Tibial artery (tissue), 4 donors: ENCODE measurements around the gene ZRANB2.

Source experiments
- DNase-seq, 2 donors: peaks; one replicate each; pipeline ENCODE4 v3.0.0-alpha.2; 2019
- H3K27ac ChIP-seq, 2 donors: fragments of 200-600 bp; sonication (generic) in 1 of 2; 1 replicate in 1 of 2; 2 replicates in 1 of 2; pipeline ENCODE4 v1.5.1; 2018 to 2019; ENCODE audit warnings: mild to moderate bottlenecking in 1 of 2
- H3K27me3 ChIP-seq, 2 donors: fragments of 200-600 bp; sonication (generic) in 1 of 2; one replicate each; pipeline versions ENCODE4 v1.5.1 to v1.6.0; 2016 to 2019
- H3K36me3 ChIP-seq, 3 donors: fragments of 200-600 bp; sonication (generic) in 2 of 3; one replicate each; pipeline ENCODE4 v1.5.1; 2016 to 2019; ENCODE audit warnings: mild to moderate bottlenecking in 2 of 3
- H3K4me1 ChIP-seq, 4 donors: fragments of 200-600 bp; sonication (generic) in 2 of 4; 1 replicate in 3 of 4; 2 replicates in 1 of 4; pipeline ENCODE4 v1.5.1; 2016 to 2019
- H3K4me3 ChIP-seq, 2 donors: fragments of 200-600 bp; sonication (generic) in 1 of 2; 1 replicate in 1 of 2; 2 replicates in 1 of 2; pipeline ENCODE4 v1.5.1; 2018 to 2019; ENCODE audit warnings: mild to moderate bottlenecking in 2 of 2
- H3K9me3 ChIP-seq, 3 donors: fragments of 200-600 bp; sonication (generic) in 1 of 3; one replicate each; pipeline ENCODE4 v1.5.1; 2016 to 2019
- CTCF ChIP-seq, 2 experiments: fragments of 200-600 bp in 1 of 2; fragments of 450-650 bp in 1 of 2; IDR thresholded peaks; one replicate each; pipeline ENCODE4 v1.5.1; 2017 to 2019; ENCODE audit warnings: antibody characterized with exemption in 2 of 2, mild to moderate bottlenecking in 1 of 2, moderate library complexity in 1 of 2
- intact Hi-C: fragments of 100-400 bp; cut with DNase I; formaldehyde crosslinking; loops from one replicate; pipeline ENCODE4 v1.15.0; 2023; ENCODE audit warnings: low total_unique reads

ZRANB2 gene

DNA sequence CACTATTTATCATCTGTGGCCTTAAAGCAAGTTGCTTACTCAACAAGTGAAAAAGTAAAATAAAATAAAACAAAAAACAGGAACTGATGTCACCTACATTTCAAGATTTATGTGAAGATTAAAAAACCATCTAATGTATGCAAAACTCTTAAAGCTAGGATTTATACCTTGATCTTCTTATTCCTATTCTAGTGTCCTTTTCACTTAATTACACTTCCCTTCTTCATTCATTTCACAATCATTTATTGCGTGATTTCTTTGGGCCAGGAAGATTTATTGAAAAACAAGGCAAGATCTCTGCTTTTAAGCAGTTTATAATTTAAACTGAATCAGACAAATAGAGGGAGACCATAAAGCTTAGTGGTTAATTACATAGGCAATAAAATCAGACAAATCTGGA lies 51.9 kb downstream of the ZRANB2 start:
- Histone ChIP-seq H3K27ac (peak overlapping the region in 1 of 2 donors; percentile 51), H3K27me3 (no peaks in the 10 kb centered on the region), H3K4me1 (peaks cover 0 to 74% (median 13%) of the 10 kb centered on the region in 4 donors), H3K36me3 (no peaks in the 10 kb centered on the region), H3K9me3 (no peaks in the 10 kb centered on the region), H3K4me3 (no peak overlapping the region)
- DNase-seq = no peak
- intact Hi-C loops = no loop called here
- TF ChIP-seq CTCF (IDR thresholded peaks at IDR 0.05) = no peak

GRCh38 chr1:71027991-71028390 lies 52.8 kb downstream of the ZRANB2 start:
- no peaks in the 10 kb centered on the region for H3K36me3 ChIP-seq
- peak overlapping the region; percentile 29 to 32 for H3K4me3 ChIP-seq
- no peak for DNase-seq
- H3K27me3 ChIP-seq = no peaks in the 10 kb centered on the region
- intact Hi-C loops = no loop called here
- H3K4me1 ChIP-seq = peaks cover 0 to 76% (median 13%) of the 10 kb centered on the region in 4 donors
- peak overlapping the region; percentile 23 to 51 for H3K27ac ChIP-seq
- no peaks in the 10 kb centered on the region for H3K9me3 ChIP-seq
- TF ChIP-seq CTCF (IDR thresholded peaks at IDR 0.05) = no peak

DNA sequence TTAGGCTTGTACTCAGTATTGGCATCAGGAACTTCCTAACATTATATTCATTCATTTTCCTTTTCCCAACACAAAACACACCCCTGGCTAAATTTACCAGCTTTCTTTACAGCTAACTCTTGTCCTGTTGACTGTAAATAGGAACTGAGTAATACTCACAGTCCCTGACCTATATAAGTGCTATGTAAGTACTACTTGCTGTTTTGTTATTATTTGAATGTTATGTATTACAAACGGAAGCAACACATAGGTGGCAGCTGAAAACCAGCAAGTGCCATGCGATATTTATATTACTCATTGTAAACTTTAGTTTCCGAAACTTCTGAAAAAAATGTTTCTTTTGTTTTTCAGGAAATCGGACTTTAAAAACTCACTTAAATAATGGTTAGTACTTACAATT lies 54.7 kb downstream of the ZRANB2 start:
- Histone ChIP-seq H3K4me3 (no peak overlapping the region), H3K27ac (no peak overlapping the region), H3K36me3 (no peaks in the 10 kb centered on the region), H3K27me3 (no peaks in the 10 kb centered on the region), H3K4me1 (peaks cover 0 to 76% (median 9%) of the 10 kb centered on the region in 4 donors), H3K9me3 (no peaks in the 10 kb centered on the region)
- TF ChIP-seq CTCF (IDR thresholded peaks at IDR 0.05) = no peak
- intact Hi-C loops = no loop called here
- DNase-seq = no peak

- no peak for DNase-seq
- Histone ChIP-seq H3K36me3 (no peaks in the 10 kb centered on the region), H3K27ac (peak overlapping the region in 1 of 2 donors; percentile 64), H3K27me3 (no peaks in the 10 kb centered on the region), H3K9me3 (no peaks in the 10 kb centered on the region), H3K4me1 (peaks cover 0 to 76% (median 3%) of the 10 kb centered on the region in 4 donors), H3K4me3 (no peak overlapping the region)
- no peak for TF ChIP-seq CTCF (IDR thresholded peaks at IDR 0.05)
- intact Hi-C loops = no loop called here
These were observed 57.3 kb downstream of the ZRANB2 start for GRCh38 chr1:71023515-71023914.

DNA sequence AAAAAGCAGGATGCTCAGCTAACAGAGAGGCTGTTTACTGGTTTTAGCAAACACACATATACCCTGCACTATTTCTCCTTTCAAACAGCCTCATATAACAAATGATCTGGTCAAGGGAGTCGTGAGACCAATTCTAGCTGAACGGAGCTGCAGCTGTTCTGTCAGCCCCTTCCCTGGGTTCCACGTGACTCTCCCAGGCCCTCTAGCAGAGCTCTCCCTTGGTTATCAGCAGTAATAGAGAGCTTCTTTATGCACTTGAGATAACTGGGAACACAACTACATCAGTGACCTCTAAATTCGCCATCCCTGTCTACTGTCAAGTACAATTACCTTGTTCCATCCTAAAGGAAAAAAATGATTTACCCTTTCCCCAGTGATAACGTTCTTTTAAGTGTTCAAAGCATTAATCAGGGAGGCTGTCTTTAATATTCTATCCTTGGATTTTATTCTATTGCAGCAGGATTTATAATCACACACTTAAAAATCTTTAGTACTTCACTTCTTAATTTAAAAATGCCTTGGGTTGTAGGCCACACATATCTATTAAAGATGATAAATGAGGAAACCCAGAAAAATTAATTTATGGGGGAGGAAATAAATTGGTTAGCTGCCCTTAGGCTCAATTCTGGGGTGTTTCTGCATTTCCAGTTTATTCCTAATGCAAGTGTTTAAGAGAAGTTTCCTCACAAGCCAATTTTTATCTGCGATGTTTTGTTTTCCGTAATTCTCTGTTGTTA lies 61.4 kb downstream of the ZRANB2 start:
- no peak for TF ChIP-seq CTCF (IDR thresholded peaks at IDR 0.05)
- intact Hi-C loops = no loop called here
- Histone ChIP-seq H3K27ac (peak overlapping the region; percentile 16 to 64), H3K4me1 (peaks cover 0 to 92% (median 12%) of the 10 kb centered on the region in 4 donors), H3K9me3 (no peaks in the 10 kb centered on the region), H3K4me3 (no peak overlapping the region), H3K36me3 (no peaks in the 10 kb centered on the region), H3K27me3 (no peaks in the 10 kb centered on the region)
- no peak for DNase-seq
